GM12892 (cell line): ENCODE measurements around the gene PAN3.

ENCODE experiments used
- POLR2A ChIP-seq: IDR thresholded peaks from 2 replicates; pipeline ENCODE4 v1.6.1; 2011; ENCODE audit warnings: low read depth, low read length, control low read depth
- POLR2AphosphoS5 ChIP-seq: IDR thresholded peaks from 2 replicates; pipeline ENCODE4 v1.6.1; 2011; ENCODE audit warnings: low read depth, low read length, control low read depth

GRCh38 chr13:28271056-28271840, 132.9 kb downstream of the PAN3 start:
- no peak for TF ChIP-seq POLR2A
- no peak for TF ChIP-seq POLR2AphosphoS5
